Mucosa of descending colon (tissue), 3 donors: ENCODE data around the gene VPS37B. TPM values are rescaled to one million over a fixed set of nuclear protein-coding genes. Genes with fewer than 3 reads are reported as not detected.

ENCODE experiments used
- ATAC-seq: fragments of 200-7000 bp; cut with Tn5 transposase; one replicate; pipeline ENCODE4 v1.9.1; 2020; ENCODE audit warnings: mild to moderate bottlenecking, moderate library complexity
- DNase-seq, 3 donors: peaks; one replicate each; pipeline ENCODE4 v3.0.0-alpha.2; 2020
- H3K36me3 ChIP-seq: fragments of 200-600 bp; one replicate; pipeline ENCODE4 v1.8.0; 2021; ENCODE audit warnings: low read depth, mild to moderate bottlenecking
- H3K4me1 ChIP-seq: fragments of 200-600 bp; one replicate; pipeline ENCODE4 v1.8.0; 2021; ENCODE audit warnings: low read depth, mild to moderate bottlenecking
- H3K4me3 ChIP-seq: fragments of 200-600 bp; one replicate; pipeline ENCODE4 v1.8.0; 2021; ENCODE audit warnings: mild to moderate bottlenecking
- H3K9me3 ChIP-seq: fragments of 200-600 bp; one replicate; pipeline ENCODE4 v1.8.0; 2021; ENCODE audit warnings: mild to moderate bottlenecking
- CTCF ChIP-seq: fragments of 200-600 bp; IDR thresholded peaks from one replicate; pipeline ENCODE4 v1.8.0; 2022; ENCODE audit warnings: antibody characterized with exemption, mild to moderate bottlenecking
- intact Hi-C, 2 donors: fragments of 100-400 bp; cut with DNase I in 1 of 2; cut with micrococcal nuclease in 1 of 2; formaldehyde crosslinking; loops; one replicate each; pipeline versions ENCODE4 v1.11.0 to v1.11.1; 2022; cut with DNase I, micrococcal nuclease
- total RNA-seq, 3 donors: library from RNA; stranded (reverse); fragmentation: NEBNext Ultra II Directional in 2 of 3; extraction: Animal tissue kit (Norgen Biotek cat#: 25700) in 2 of 3; gene quantifications; one replicate each; pipeline versions ENCODE4 v1.2.1 to v1.2.4, GENCODE V29; 2021 to 2023
- donor health status: DM: no; HTN: no; CAD: no; lungs with moderate emphysema.
- donor health status: DM: no; HTN: no; CAD: no.
- donor health status: DM: no; HTN: yes; CAD: no.

The VPS37B gene
- total RNA-seq, 3 donors from 2014 or later: 50.7 to 108 (median 81.8) TPM

DNA sequence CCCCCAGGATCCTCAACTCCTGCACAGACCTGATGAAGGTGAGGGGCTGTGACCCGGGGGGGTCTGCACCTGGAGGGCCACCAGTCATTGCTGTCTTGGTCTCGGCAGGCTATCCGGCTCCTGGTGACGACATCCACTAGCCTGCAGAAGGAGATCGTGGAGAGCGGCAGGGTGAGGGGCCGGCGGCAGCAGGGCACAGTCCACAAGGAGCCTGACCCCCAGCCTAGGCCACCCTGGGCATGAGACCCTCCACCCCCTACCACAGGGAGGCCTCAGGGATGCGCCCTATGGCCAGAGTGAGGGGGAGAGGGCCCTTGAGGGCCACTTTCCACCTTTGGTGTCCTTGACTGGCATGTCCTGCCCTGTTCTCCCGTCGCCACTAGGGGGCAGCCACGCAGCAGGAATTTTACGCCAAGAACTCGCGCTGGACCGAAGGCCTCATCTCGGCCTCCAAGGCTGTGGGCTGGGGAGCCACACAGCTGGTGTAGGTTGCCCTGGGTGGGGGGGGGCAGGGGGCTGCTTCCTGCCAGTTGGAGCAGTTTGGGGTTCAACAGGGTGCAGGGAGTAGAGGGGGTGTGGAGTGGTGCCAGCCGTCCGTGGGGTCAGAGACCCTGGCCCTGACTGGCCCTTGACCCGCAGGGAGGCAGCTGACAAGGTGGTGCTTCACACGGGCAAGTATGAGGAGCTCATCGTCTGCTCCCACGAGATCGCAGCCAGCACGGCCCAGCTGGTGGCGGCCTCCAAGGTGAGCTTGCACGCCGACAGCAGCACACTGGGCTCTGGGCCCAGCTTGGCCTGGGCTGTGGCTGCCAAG, 35.7 kb downstream of the VPS37B start:
- TF ChIP-seq CTCF: peak; percentile 72
- intact Hi-C loops: loop anchor here (2.0 to 10.0 kb wide), 3 partner anchors 92 to 375 kb away; partner anchors contain the start of genes MPHOSPH9 (in 1 of the 2) and MTRFR (in 1 of the 2)
- Histone ChIP-seq H3K4me3 (no peak overlapping the region), H3K4me1 (peaks cover 18% of the 10 kb centered on the region), H3K36me3 (no peaks in the 10 kb centered on the region), H3K9me3 (no peaks in the 10 kb centered on the region)
- DNase-seq (peak; percentile 89 to 93 (median 90)), ATAC-seq (peak; percentile 66)

DNA sequence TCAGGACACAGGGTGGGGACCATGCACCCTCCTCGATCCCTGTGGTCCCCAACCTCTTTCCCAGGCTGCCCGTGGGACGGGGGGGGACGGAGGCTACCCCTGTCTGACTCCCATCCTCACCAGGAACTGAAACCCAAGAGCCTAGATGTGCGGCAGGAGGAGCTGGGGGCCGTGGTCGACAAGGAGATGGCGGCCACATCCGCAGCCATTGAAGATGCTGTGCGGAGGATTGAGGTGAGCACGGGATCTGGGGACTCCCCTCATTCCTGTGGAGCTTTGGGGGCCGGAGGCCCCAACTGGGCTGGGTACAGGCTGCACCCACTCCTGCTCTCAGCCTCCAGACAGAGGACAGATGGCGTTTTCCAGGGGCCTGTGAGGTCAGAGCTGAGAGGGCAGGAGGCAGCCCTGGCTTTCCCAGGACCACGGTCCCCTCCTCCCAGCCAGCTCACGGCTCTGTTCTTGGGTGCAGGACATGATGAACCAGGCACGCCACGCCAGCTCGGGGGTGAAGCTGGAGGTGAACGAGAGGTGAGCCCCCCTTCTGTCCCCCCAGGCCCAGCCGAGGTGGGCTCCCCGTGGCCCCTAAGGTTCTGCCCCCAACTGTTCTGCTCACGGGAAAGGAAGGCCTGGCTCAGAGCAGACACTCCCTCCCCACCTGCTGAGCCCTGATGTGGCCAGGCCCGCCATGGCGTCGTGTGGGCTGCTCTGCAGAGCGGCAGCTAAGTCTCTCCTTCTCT, 36.5 kb downstream of the VPS37B start:
- peak in 1 of 3 donors; percentile 49 for DNase-seq
- Histone ChIP-seq H3K4me1 (peaks cover 18% of the 10 kb centered on the region), H3K36me3 (no peaks in the 10 kb centered on the region), H3K9me3 (no peaks in the 10 kb centered on the region), H3K4me3 (no peak overlapping the region)
- no peak for TF ChIP-seq CTCF
- no peak for ATAC-seq
- intact Hi-C loops: loop anchor here (2.0 to 10.0 kb wide), 3 partner anchors 93 to 375 kb away; partner anchors contain the start of genes MPHOSPH9 (in 1 of the 2) and MTRFR (in 1 of the 2)

DNA sequence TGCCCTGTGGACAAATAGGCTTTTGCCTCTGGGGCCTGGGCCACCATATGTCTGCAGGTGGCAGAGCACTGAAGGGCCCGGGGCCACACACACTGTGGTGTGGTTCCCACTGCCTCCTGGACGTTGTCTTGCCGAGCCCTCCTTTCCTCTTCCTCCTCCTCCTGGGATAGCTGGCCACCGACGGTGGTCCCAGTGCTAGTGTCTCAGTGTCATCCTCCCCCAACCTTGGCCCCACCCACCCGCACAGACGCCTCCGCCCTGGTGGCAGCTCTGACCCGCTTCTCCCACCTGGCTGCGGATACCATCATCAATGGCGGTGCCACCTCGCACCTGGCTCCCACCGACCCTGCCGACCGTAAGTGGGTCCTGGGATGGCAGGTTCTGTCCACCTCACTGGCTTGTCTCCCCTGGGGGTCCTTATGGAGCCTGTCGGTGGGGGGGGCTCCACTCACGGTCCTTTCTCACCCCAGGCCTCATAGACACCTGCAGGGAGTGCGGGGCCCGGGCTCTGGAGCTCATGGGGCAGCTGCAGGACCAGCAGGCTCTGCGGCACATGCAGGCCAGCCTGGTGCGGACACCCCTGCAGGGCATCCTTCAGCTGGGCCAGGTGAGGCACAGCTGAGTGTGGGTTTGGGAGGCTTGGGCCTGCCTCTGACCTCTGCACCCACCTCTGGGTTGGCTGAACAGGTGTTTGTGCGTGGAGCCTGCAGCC, 37.2 kb downstream of the VPS37B start:
- Histone ChIP-seq H3K4me3 (no peak overlapping the region), H3K9me3 (no peaks in the 10 kb centered on the region), H3K4me1 (peaks cover 17% of the 10 kb centered on the region), H3K36me3 (no peaks in the 10 kb centered on the region)
- intact Hi-C loops: no loop called here
- no peak for ATAC-seq
- no peak for TF ChIP-seq CTCF
- DNase-seq: peak in 1 of 3 donors; percentile 53

GRCh38 chr12:122858171-122858570, 37.8 kb downstream of the VPS37B start:
- no peak for ATAC-seq
- intact Hi-C loops: no loop called here
- peak in 2 of 3 donors; percentile 46 to 54 for DNase-seq
- Histone ChIP-seq H3K4me1 (peaks cover 11% of the 10 kb centered on the region), H3K9me3 (no peaks in the 10 kb centered on the region), H3K36me3 (no peaks in the 10 kb centered on the region), H3K4me3 (no peak overlapping the region)
- no peak for TF ChIP-seq CTCF

- Histone ChIP-seq H3K4me3 (no peak overlapping the region), H3K36me3 (no peaks in the 10 kb centered on the region), H3K9me3 (no peaks in the 10 kb centered on the region), H3K4me1 (peaks cover 6% of the 10 kb centered on the region)
- no peak for DNase-seq
- TF ChIP-seq CTCF: no peak
- intact Hi-C loops: no loop called here
- ATAC-seq: no peak
Observed at GRCh38 chr12:122856999-122857671, 38.8 kb downstream of the VPS37B start.
